Gastroesophageal sphincter (tissue), 3 donors: ENCODE measurements around the gene PI3.

Experiments used
- CTCF ChIP-seq, 4 experiments: fragments of 200-600 bp in 2 of 4; fragments of 450-650 bp in 2 of 4; sonication (generic) in 1 of 4; IDR thresholded peaks; one replicate each; pipeline ENCODE4 v1.5.1; 2017 to 2019; ENCODE audit warnings: antibody characterized with exemption in 4 of 4, mild to moderate bottlenecking in 2 of 4, moderate library complexity in 2 of 4
- EP300 ChIP-seq: sonication (generic); formaldehyde crosslinking; IDR thresholded peaks from one replicate; pipeline ENCODE4 v1.6.1; 2017; ENCODE audit warnings: antibody characterized with exemption, mild to moderate bottlenecking
- POLR2A ChIP-seq, 2 donors: fragments of 450-650 bp; IDR thresholded peaks; one replicate each; pipeline ENCODE4 v1.6.1; 2017; ENCODE audit warnings: antibody characterized with exemption in 2 of 2, mild to moderate bottlenecking in 2 of 2, moderate library complexity in 1 of 2
- POLR2AphosphoS5 ChIP-seq: sonication (generic); formaldehyde crosslinking; IDR thresholded peaks from one replicate; pipeline ENCODE4 v1.6.1; 2017; ENCODE audit warnings: antibody characterized with exemption

DNA sequence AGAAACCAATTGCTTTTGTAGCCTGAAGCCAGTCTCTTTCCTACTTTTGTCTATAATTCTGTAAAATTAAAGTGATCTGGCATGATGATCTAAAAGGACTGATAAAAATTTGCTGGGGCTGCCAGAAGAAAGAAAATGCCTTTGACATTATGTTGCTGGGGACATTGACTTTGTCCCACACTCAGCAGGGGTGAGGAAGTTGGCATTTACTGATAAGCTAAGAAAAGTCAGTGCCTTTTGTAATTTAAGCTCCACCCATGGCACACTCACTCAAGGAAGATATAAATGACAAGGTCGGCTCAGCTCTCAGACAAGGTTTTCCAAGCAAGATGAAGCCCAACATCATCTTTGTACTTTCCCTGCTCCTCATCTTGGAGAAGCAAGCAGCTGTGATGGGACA is 32.0 kb downstream of the PI3 start, which contains the start of gene SEMG1:
- TF ChIP-seq CTCF (IDR thresholded peaks at IDR 0.05) (no peak), POLR2A (IDR thresholded peaks at IDR 0.05) (no peak), POLR2AphosphoS5 (no peak), EP300 (no peak)
